ENCODE data around the gene SPRED2. TPM values are rescaled to one million over a fixed set of nuclear protein-coding genes. Genes with fewer than 3 reads are reported as not detected.

The SPRED2 gene
- total RNA-seq, 4 donors from 2014 or later = 15.6 to 63.0 (median 44.8) TPM

GRCh38 chr2:65477590-65477989, 45.2 kb upstream of the SPRED2 start:
- intact Hi-C loops (cut with DNase I; ENCODE audit: low total_unique reads) = no loop called here

GRCh38 chr2:65476778-65477177, 44.4 kb upstream of the SPRED2 start:
- no peaks in the 10 kb centered on the region for H3K27me3 ChIP-seq
- H3K4me1 ChIP-seq = no peaks in the 10 kb centered on the region
- H3K36me3 ChIP-seq = no peaks in the 10 kb centered on the region
- H3K9me3 ChIP-seq = no peaks in the 10 kb centered on the region
- TF ChIP-seq, protein P1, sequence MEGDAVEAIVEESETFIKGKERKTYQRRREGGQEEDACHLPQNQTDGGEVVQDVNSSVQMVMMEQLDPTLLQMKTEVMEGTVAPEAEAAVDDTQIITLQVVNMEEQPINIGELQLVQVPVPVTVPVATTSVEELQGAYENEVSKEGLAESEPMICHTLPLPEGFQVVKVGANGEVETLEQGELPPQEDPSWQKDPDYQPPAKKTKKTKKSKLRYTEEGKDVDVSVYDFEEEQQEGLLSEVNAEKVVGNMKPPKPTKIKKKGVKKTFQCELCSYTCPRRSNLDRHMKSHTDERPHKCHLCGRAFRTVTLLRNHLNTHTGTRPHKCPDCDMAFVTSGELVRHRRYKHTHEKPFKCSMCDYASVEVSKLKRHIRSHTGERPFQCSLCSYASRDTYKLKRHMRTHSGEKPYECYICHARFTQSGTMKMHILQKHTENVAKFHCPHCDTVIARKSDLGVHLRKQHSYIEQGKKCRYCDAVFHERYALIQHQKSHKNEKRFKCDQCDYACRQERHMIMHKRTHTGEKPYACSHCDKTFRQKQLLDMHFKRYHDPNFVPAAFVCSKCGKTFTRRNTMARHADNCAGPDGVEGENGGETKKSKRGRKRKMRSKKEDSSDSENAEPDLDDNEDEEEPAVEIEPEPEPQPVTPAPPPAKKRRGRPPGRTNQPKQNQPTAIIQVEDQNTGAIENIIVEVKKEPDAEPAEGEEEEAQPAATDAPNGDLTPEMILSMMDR (IDR thresholded peaks at IDR 0.05) = no peak
- no peak for TF ChIP-seq POLR2A (IDR thresholded peaks at IDR 0.05)
- no peak for DNase-seq
- no peak overlapping the region for H3K27ac ChIP-seq
- H3K4me3 ChIP-seq = no peak overlapping the region
- intact Hi-C loops (cut with DNase I; ENCODE audit: low total_unique reads) = no loop called here

More at GRCh38 chr2:65477590-65477989, 45.2 kb upstream of the SPRED2 start:
- Histone ChIP-seq H3K27me3 (no peaks in the 10 kb centered on the region), H3K36me3 (no peaks in the 10 kb centered on the region), H3K4me3 (no peak overlapping the region), H3K4me1 (no peaks in the 10 kb centered on the region), H3K9me3 (no peaks in the 10 kb centered on the region), H3K27ac (no peak overlapping the region)
- no peak for DNase-seq
- TF ChIP-seq, protein P1 (IDR thresholded peaks at IDR 0.05) = no peak
- TF ChIP-seq POLR2A (IDR thresholded peaks at IDR 0.05) = no peak

GRCh38 chr2:65475000-65475399, 42.6 kb upstream of the SPRED2 start:
- no peaks in the 10 kb centered on the region for H3K36me3 ChIP-seq
- intact Hi-C loops (cut with DNase I; ENCODE audit: low total_unique reads) = no loop called here
- no peaks in the 10 kb centered on the region for H3K9me3 ChIP-seq
- TF ChIP-seq, protein P1 (IDR thresholded peaks at IDR 0.05) = no peak
- no peak for TF ChIP-seq POLR2A (IDR thresholded peaks at IDR 0.05)
- no peak overlapping the region for H3K27ac ChIP-seq
- no peaks in the 10 kb centered on the region for H3K27me3 ChIP-seq
- DNase-seq = no peak
- no peak overlapping the region for H3K4me3 ChIP-seq
- no peaks in the 10 kb centered on the region for H3K4me1 ChIP-seq

DNA sequence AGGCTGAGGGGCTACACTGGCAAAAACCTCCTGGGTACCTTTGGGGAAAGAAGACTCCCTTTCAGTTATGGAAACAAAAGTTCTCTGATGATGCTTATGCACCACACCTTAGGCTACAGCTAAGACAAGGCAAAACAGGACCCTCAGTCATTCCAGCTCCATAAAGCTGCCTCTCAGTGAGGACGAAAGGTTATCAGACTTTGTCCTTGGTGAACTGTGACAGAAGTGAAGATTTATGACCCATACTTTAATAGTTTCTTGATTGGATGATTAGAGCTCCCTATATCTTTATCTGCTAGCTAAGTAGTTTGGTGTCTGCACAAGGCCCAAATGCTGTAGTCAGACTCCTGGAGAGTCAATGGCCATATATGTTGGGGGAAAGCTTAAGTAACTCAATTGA, 40.6 kb upstream of the SPRED2 start:
- Histone ChIP-seq H3K27ac (no peak overlapping the region), H3K9me3 (no peaks in the 10 kb centered on the region), H3K36me3 (no peaks in the 10 kb centered on the region), H3K4me3 (no peak overlapping the region), H3K27me3 (no peaks in the 10 kb centered on the region), H3K4me1 (no peaks in the 10 kb centered on the region)
- DNase-seq = no peak
- intact Hi-C loops (cut with DNase I; ENCODE audit: low total_unique reads) = no loop called here
- no peak for TF ChIP-seq POLR2A (IDR thresholded peaks at IDR 0.05)
- TF ChIP-seq, protein P1 (IDR thresholded peaks at IDR 0.05) = no peak

DNA sequence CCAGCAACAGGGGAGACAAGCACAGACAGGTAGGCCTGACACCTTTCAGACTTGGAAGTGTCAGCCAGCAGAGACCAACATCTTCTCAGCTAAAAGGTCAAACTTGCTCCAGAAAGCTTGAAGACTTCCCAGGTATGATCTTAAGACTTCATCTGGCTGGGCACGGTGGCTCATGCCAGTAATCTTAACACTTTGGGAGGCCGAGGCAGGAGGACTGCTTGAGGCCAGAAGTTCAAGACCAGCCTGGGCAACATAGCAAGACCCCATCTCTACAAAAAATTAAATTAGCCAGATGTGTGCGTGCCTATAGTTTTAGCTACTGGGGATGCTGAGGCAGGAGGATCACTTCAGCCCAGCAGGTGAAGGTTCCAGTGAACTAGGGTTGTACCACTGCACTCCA, 39.0 kb upstream of the SPRED2 start:
- H3K4me1 ChIP-seq = no peaks in the 10 kb centered on the region
- H3K36me3 ChIP-seq = no peaks in the 10 kb centered on the region
- no peak overlapping the region for H3K4me3 ChIP-seq
- H3K9me3 ChIP-seq = no peaks in the 10 kb centered on the region
- no peak for TF ChIP-seq POLR2A (IDR thresholded peaks at IDR 0.05)
- TF ChIP-seq, protein P1 (IDR thresholded peaks at IDR 0.05) = no peak
- no peaks in the 10 kb centered on the region for H3K27me3 ChIP-seq
- intact Hi-C loops (cut with DNase I; ENCODE audit: low total_unique reads) = no loop called here
- no peak for DNase-seq
- no peak overlapping the region for H3K27ac ChIP-seq

Data from uterus (tissue), 4 donors.